DND-41 (cell line): ENCODE measurements around the gene HOXA13.

Experiments
- CTCF ChIP-seq: IDR thresholded peaks from 2 replicates; pipeline ENCODE4 v1.5.1; 2012; ENCODE audit warnings: borderline replicate concordance, low read length, moderate library complexity, mild to moderate bottlenecking; ENCODE audit not compliant: poor library complexity, severe bottlenecking; ENCODE audit errors: extremely low read depth
- EZH2 ChIP-seq: IDR thresholded peaks from 3 replicates; pipeline ENCODE4 v1.6.1; 2012; ENCODE audit warnings: borderline replicate concordance, low read depth, mild to moderate bottlenecking, moderate library complexity, low read length, inconsistent platforms; ENCODE audit not compliant: severe bottlenecking

GRCh38 chr7:27156916-27157701, 42.8 kb downstream of the HOXA13 start:
- TF ChIP-seq CTCF (no peak), EZH2 (no peak)
